Measurements from ENCODE around the gene LMNB1.

- no peak for TF ChIP-seq CTCF (IDR thresholded peaks at IDR 0.05)
- no peak for TF ChIP-seq POLR2A (IDR thresholded peaks at IDR 0.05)
Observed at GRCh38 chr5:126878634-126879033, 101.7 kb downstream of the LMNB1 start.
